Epithelial cell of proximal tubule (primary cell): ENCODE measurements around the gene TRIM26. TPM values are rescaled to one million over a fixed set of nuclear protein-coding genes. Genes with fewer than 3 reads are reported as not detected.
"Not testable (repeated sequence)": the region's sequence is repeated elsewhere in the genome, so short reads cannot be mapped to it uniquely, and the experiment has no call there.

ENCODE experiments used
- DNase-seq: peaks from one replicate; pipeline ENCODE4 v3.0.0-alpha.2; 2011; ENCODE audit warnings: low read depth
- H3K4me3 ChIP-seq: 2 replicates; pipeline ENCODE4 v1.5.1; 2011; ENCODE audit warnings: low read depth, mild to moderate bottlenecking, low read length
- CTCF ChIP-seq: conservative IDR thresholded peaks from 2 replicates; pipeline ENCODE4 v1.5.1; 2012; ENCODE audit warnings: low read depth, mild to moderate bottlenecking, low read length
- total RNA-seq: library from RNA; depleted of rRNA; stranded (reverse); fragments of >200 nt; gene quantifications from 2 replicates; pipeline ENCODE4 v1.2.3, GENCODE V29; 2015

TRIM26 gene
- total RNA-seq = 14.7 and 35.1 TPM in 2 replicates

GRCh38 chr6:30212865-30213666 lies at the start of gene TRIM26:
TSS of gene TRIM26 (minus strand) at chr6:30213406. CDS start at chr6:30199103, 14,303 bp downstream.
- H3K4me3 ChIP-seq = peak within 1 kb of the TSS; percentile 79
- TF ChIP-seq CTCF = no peak
- no peak for DNase-seq

- TF ChIP-seq CTCF = no peak
- H3K4me3 ChIP-seq = peak overlapping the region; percentile 98
- DNase-seq = no peak
Measured at GRCh38 chr6:30260036-30260504, 46.9 kb upstream of the TRIM26 start.

GRCh38 chr6:30259140-30260035 lies 46.2 kb upstream of the TRIM26 start:
- peak; percentile 42 for DNase-seq
- peak; percentile 40 for TF ChIP-seq CTCF
- peak overlapping the region; percentile 98 for H3K4me3 ChIP-seq

GRCh38 chr6:30258204-30258603 lies 45.0 kb upstream of the TRIM26 start:
- no peak for DNase-seq
- TF ChIP-seq CTCF = no peak
- H3K4me3 ChIP-seq = no peak overlapping the region

GRCh38 chr6:30252417-30252816 lies 39.2 kb upstream of the TRIM26 start:
- not testable (repeated sequence) for DNase-seq, H3K4me3 ChIP-seq

- no peak for DNase-seq
- no peak for TF ChIP-seq CTCF
- no peak overlapping the region for H3K4me3 ChIP-seq
Measured at GRCh38 chr6:30244560-30244959, 31.4 kb upstream of the TRIM26 start.

GRCh38 chr6:30238178-30238795 lies 25.1 kb upstream of the TRIM26 start:
- peak; percentile 27 for TF ChIP-seq CTCF
- no peak for DNase-seq
- H3K4me3 ChIP-seq = no peak overlapping the region
